ENCODE data around the gene GREB1L. TPM values are rescaled to one million over a fixed set of nuclear protein-coding genes. Genes with fewer than 3 reads are reported as not detected.

The GREB1L gene
- total RNA-seq, 2 donors from 2014 or later = 0.20 to 0.58 TPM

- DNase-seq = no peak
- Histone ChIP-seq H3K9me3 (no peaks in the 10 kb centered on the region), H3K4me3 (no peak overlapping the region), H3K27me3 (no peaks in the 10 kb centered on the region), H3K4me1 (no peaks in the 10 kb centered on the region), H3K9ac (ENCODE audit: low read depth in 2 of 2, low read length in 2 of 2) (no peak overlapping the region), H3K27ac (no peak overlapping the region), H3K36me3 (no peaks in the 10 kb centered on the region)
- TF ChIP-seq, protein P1, sequence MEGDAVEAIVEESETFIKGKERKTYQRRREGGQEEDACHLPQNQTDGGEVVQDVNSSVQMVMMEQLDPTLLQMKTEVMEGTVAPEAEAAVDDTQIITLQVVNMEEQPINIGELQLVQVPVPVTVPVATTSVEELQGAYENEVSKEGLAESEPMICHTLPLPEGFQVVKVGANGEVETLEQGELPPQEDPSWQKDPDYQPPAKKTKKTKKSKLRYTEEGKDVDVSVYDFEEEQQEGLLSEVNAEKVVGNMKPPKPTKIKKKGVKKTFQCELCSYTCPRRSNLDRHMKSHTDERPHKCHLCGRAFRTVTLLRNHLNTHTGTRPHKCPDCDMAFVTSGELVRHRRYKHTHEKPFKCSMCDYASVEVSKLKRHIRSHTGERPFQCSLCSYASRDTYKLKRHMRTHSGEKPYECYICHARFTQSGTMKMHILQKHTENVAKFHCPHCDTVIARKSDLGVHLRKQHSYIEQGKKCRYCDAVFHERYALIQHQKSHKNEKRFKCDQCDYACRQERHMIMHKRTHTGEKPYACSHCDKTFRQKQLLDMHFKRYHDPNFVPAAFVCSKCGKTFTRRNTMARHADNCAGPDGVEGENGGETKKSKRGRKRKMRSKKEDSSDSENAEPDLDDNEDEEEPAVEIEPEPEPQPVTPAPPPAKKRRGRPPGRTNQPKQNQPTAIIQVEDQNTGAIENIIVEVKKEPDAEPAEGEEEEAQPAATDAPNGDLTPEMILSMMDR (IDR thresholded peaks at IDR 0.05) = no peak
- intact Hi-C loops (cut with DNase I) = no loop called here
Measured at GRCh38 chr18:21513741-21514140, 271.7 kb downstream of the GREB1L start.

DNA sequence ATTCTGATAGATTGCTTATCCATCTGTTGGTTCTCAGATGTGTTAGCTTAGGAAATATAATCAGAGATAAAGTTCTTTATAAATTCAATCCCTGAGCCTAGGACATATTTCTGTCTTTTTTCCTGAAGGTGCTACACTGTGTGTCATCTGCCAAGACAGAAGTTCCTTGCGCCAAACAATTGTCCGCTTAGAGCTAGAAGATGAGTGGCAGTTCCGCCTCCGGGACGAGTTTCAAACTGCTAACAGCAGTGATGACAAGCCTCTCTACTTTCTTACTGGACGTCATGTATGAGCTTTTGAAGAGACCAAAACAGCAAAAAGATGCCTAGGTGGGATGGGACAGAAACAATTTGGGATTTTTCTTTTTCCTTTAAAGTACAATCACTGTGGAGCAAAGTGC lies 280.5 kb downstream of the GREB1L start:
- intact Hi-C loops (cut with DNase I) = no loop called here
- Histone ChIP-seq H3K27me3 (no peaks in the 10 kb centered on the region), H3K4me1 (no peaks in the 10 kb centered on the region), H3K9ac (ENCODE audit: low read depth in 2 of 2, low read length in 2 of 2) (no peak overlapping the region), H3K27ac (no peak overlapping the region), H3K9me3 (no peaks in the 10 kb centered on the region), H3K4me3 (no peak overlapping the region), H3K36me3 (no peaks in the 10 kb centered on the region)
- TF ChIP-seq, protein P1 (IDR thresholded peaks at IDR 0.05) = no peak
- DNase-seq = no peak

- Histone ChIP-seq H3K4me3 (no peak overlapping the region), H3K36me3 (no peaks in the 10 kb centered on the region), H3K27ac (no peak overlapping the region), H3K27me3 (no peaks in the 10 kb centered on the region), H3K4me1 (no peaks in the 10 kb centered on the region), H3K9ac (ENCODE audit: low read depth in 2 of 2, low read length in 2 of 2) (no peak overlapping the region), H3K9me3 (no peaks in the 10 kb centered on the region)
- DNase-seq = no peak
- intact Hi-C loops (cut with DNase I) = no loop called here
- TF ChIP-seq, protein P1 (IDR thresholded peaks at IDR 0.05) = no peak
Measured at GRCh38 chr18:21525916-21526315, 283.9 kb downstream of the GREB1L start.

GRCh38 chr18:21526463-21526862 lies 284.4 kb downstream of the GREB1L start:
- Histone ChIP-seq H3K4me3 (no peak overlapping the region), H3K9ac (ENCODE audit: low read depth in 2 of 2, low read length in 2 of 2) (no peak overlapping the region), H3K9me3 (no peaks in the 10 kb centered on the region), H3K36me3 (no peaks in the 10 kb centered on the region), H3K4me1 (no peaks in the 10 kb centered on the region), H3K27ac (no peak overlapping the region), H3K27me3 (no peaks in the 10 kb centered on the region)
- no peak for DNase-seq
- intact Hi-C loops (cut with DNase I) = no loop called here
- TF ChIP-seq, protein P1 (IDR thresholded peaks at IDR 0.05) = no peak

DNA sequence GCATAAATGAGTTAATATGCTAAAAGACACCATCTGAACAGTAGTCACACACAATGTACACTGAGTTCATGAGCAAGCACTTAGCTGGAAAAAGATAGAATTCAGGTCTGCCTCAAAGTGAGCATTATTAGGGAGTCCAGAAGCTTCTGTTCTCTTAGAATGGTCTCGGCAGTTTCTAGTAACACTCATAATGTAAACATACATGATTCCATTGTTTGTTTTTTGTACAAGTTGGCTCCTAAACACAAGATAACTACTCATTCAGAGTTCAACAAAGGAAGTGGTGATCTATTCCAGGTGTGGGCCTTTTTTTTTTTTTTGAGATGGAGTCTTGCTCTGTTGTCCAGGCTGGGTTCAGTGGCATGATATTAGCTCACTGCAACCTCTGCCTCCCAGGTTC lies 292.3 kb downstream of the GREB1L start:
- intact Hi-C loops (cut with DNase I) = no loop called here
- TF ChIP-seq, protein P1 (IDR thresholded peaks at IDR 0.05) = no peak

DNA sequence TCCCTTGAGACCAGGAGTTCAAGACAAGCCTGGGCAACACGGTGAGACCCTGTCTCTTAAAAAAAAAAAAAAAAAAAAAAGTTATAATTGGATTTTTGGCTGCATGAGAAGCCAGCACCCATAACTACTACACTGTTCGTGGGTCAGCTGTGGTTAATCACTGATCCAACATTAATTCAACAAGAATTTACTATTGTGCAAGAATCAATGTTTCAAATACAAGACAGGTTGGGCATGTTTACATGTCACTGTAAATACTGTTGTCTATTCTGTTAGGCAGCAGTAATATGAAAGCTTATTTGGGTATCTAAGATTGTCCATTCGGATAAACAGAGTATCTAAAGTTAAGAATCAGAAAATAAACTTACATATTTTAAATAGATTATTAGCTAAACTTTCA lies 296.2 kb downstream of the GREB1L start:
- no peaks in the 10 kb centered on the region for H3K27me3 ChIP-seq
- H3K36me3 ChIP-seq = no peaks in the 10 kb centered on the region
- TF ChIP-seq, protein P1 (IDR thresholded peaks at IDR 0.05) = no peak
- no peak overlapping the region for H3K27ac ChIP-seq
- no peak for DNase-seq
- H3K4me1 ChIP-seq = no peaks in the 10 kb centered on the region
- intact Hi-C loops (cut with DNase I) = no loop called here
- H3K9me3 ChIP-seq = no peaks in the 10 kb centered on the region
- H3K4me3 ChIP-seq = no peak overlapping the region
- no peak overlapping the region for H3K9ac ChIP-seq (ENCODE audit: low read depth in 2 of 2, low read length in 2 of 2)

More for the DNA sequence above, 292.3 kb downstream of the GREB1L start:
- no peak overlapping the region for H3K9ac ChIP-seq (ENCODE audit: low read depth in 2 of 2, low read length in 2 of 2)
- H3K27me3 ChIP-seq = no peaks in the 10 kb centered on the region
- H3K27ac ChIP-seq = no peak overlapping the region
- H3K9me3 ChIP-seq = no peaks in the 10 kb centered on the region
- H3K4me1 ChIP-seq = no peaks in the 10 kb centered on the region
- H3K36me3 ChIP-seq = no peaks in the 10 kb centered on the region
- no peak overlapping the region for H3K4me3 ChIP-seq
- no peak for DNase-seq

Measured in colonic mucosa (tissue), 4 donors.